MCF 10A (cell line): ENCODE data around the gene INO80C. TPM values are rescaled to one million over a fixed set of nuclear protein-coding genes. Genes with fewer than 3 reads are reported as not detected.

ENCODE experiments used
- BruUV-seq: library from RNA; stranded (reverse); fragments of 400-500 nt; replicated peaks from 2 replicates; lab custom pipeline; 2021; lab: Mats Ljungman, UMichigan
- CTCF ChIA-PET: fragments of 300-600 bp; sonication (Branson Sonifier 250); formaldehyde crosslinking; extraction: SDS; loops from one replicate; lab custom pipeline; 2021; ENCODE audit warnings: antibody characterized with exemption, inconsistent platforms; lab: Yijun Ruan, JAX
- POLR2A ChIA-PET: fragments of 300-600, 350-650 bp; sonication (Branson Sonifier 250); formaldehyde crosslinking; extraction: SDS; loops from one replicate; lab custom pipeline; 2020; ENCODE audit warnings: antibody characterized with exemption, inconsistent platforms; lab: Yijun Ruan, JAX
- DNase-seq: peaks from one replicate; pipeline ENCODE4 v3.0.0-alpha.2; 2018; ENCODE audit not compliant: unreplicated experiment
- H3K27ac Mint-ChIP-seq: one replicate; pipeline ENCODE4 v1.8.0; 2022; ENCODE audit warnings: mild to moderate bottlenecking, low read depth, mixed read lengths; ENCODE audit not compliant: unreplicated experiment
- H3K27me3 Mint-ChIP-seq: one replicate; pipeline ENCODE4 v1.8.0; 2022; ENCODE audit warnings: mixed read lengths; ENCODE audit not compliant: insufficient read depth, unreplicated experiment
- H3K36me3 Mint-ChIP-seq: one replicate; pipeline ENCODE4 v1.8.0; 2022; ENCODE audit warnings: mild to moderate bottlenecking, moderate library complexity, mixed read lengths; ENCODE audit not compliant: insufficient read depth, unreplicated experiment
- H3K4me1 Mint-ChIP-seq: one replicate; pipeline ENCODE4 v1.8.0; 2022; ENCODE audit warnings: mixed read lengths; ENCODE audit not compliant: insufficient read depth, unreplicated experiment
- H3K4me3 Mint-ChIP-seq: one replicate; pipeline ENCODE4 v1.8.0; 2022; ENCODE audit warnings: mild to moderate bottlenecking, moderate library complexity, mixed read lengths; ENCODE audit not compliant: unreplicated experiment
- H3K9me3 Mint-ChIP-seq: one replicate; pipeline ENCODE4 v1.8.0; 2022; ENCODE audit warnings: mixed read lengths; ENCODE audit not compliant: unreplicated experiment
- intact Hi-C: fragments of 100-400 bp; cut with micrococcal nuclease; formaldehyde crosslinking; loops from 2 replicates; pipeline ENCODE4 v1.14.1; 2022
- total RNA-seq: library from RNA; stranded (reverse); gene quantifications from 2 replicates; pipeline ENCODE4 v1.2.3, GENCODE V29; 2022
- TF ChIP-seq, protein P1 (sequence below): fragments of 200-600 bp; IDR thresholded peaks from one replicate; pipeline ENCODE4 v1.8.0; 2022; ENCODE audit warnings: antibody characterized with exemption, mild to moderate bottlenecking; ENCODE audit not compliant: unreplicated experiment

Gene INO80C
- total RNA-seq, 1 experiment from 2014 or later, result 32.6 TPM

DNA sequence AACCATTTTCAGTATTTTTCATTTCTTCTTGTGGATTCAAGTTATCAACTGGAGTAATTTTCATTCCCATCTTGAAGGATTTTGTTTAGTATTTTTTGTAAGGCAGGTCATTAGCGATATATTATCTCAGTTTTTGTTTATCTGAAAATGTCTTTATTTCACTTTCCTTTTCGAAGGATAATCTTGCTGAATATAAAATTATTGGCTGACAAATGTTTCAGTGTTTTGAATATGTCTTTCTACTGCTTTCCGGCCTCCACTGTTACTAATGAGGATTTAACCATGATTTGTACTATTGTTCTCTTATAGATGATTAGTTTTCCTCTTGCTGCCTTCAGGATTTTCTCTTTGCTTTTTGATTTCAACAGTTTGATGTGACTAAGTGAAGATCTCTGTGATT lies 62.4 kb downstream of the INO80C start:
- CTCF ChIA-PET, result interaction anchor here (0.7 kb wide), 1 partner anchor 558 kb away, joined by 3 read pairs; no protein-coding TSS in a partner anchor
- no peak for DNase-seq
- POLR2A ChIA-PET, result interaction anchor here (0.8 kb wide), 1 partner anchor 124 kb away, joined by 3 read pairs; no protein-coding TSS in a partner anchor
- no peaks in the 10 kb centered on the region for H3K36me3 Mint-ChIP-seq
- TF ChIP-seq, protein P1, sequence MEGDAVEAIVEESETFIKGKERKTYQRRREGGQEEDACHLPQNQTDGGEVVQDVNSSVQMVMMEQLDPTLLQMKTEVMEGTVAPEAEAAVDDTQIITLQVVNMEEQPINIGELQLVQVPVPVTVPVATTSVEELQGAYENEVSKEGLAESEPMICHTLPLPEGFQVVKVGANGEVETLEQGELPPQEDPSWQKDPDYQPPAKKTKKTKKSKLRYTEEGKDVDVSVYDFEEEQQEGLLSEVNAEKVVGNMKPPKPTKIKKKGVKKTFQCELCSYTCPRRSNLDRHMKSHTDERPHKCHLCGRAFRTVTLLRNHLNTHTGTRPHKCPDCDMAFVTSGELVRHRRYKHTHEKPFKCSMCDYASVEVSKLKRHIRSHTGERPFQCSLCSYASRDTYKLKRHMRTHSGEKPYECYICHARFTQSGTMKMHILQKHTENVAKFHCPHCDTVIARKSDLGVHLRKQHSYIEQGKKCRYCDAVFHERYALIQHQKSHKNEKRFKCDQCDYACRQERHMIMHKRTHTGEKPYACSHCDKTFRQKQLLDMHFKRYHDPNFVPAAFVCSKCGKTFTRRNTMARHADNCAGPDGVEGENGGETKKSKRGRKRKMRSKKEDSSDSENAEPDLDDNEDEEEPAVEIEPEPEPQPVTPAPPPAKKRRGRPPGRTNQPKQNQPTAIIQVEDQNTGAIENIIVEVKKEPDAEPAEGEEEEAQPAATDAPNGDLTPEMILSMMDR, result no peak
- no peaks in the 10 kb centered on the region for H3K27me3 Mint-ChIP-seq
- no peak overlapping the region for H3K4me3 Mint-ChIP-seq
- no peaks in the 10 kb centered on the region for H3K4me1 Mint-ChIP-seq
- peaks cover 14% of the 10 kb centered on the region for H3K9me3 Mint-ChIP-seq
- no peak overlapping the region for H3K27ac Mint-ChIP-seq
- intact Hi-C loops, result no loop called here
- BruUV-seq, result no TSS peak

DNA sequence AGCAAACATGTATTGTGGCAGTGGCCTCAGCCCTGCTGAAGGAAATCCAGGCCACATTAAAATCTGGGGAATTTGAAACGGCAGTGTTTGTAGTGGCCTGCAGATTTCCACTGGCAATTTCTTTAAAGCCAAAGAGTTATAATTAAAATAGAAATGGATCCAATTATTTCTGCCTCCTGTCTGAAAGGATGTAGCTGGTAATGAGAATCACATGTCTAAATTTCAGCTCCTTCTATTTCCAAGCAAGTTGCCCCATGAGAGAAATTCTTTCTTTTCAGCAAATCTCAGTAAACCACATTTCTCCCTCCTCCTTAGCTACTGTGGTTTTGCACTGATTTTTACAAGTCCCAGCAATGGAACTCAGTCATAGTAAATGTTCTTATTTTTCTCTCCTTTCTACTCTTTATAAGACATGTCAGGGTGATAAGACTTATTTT lies 65.2 kb downstream of the INO80C start:
- no peaks in the 10 kb centered on the region for H3K4me1 Mint-ChIP-seq
- ChIA-PET POLR2A (interaction anchor here (1.0 kb wide), 1 partner anchor 11 kb away, joined by 4 read pairs; no protein-coding TSS in a partner anchor), CTCF (interaction anchor here (0.9 to 1.1 kb wide), 3 partner anchors 46 to 203 kb away, joined by 3 to 5 read pairs (median 3); no protein-coding TSS in a partner anchor)
- TF ChIP-seq, protein P1, result no peak
- intact Hi-C loops, result no loop called here
- peaks cover 14% of the 10 kb centered on the region for H3K9me3 Mint-ChIP-seq
- no peak overlapping the region for H3K4me3 Mint-ChIP-seq
- no peaks in the 10 kb centered on the region for H3K36me3 Mint-ChIP-seq
- no peak for DNase-seq
- no peak overlapping the region for H3K27ac Mint-ChIP-seq
- no TSS peak for BruUV-seq
- H3K27me3 Mint-ChIP-seq, result no peaks in the 10 kb centered on the region

DNA sequence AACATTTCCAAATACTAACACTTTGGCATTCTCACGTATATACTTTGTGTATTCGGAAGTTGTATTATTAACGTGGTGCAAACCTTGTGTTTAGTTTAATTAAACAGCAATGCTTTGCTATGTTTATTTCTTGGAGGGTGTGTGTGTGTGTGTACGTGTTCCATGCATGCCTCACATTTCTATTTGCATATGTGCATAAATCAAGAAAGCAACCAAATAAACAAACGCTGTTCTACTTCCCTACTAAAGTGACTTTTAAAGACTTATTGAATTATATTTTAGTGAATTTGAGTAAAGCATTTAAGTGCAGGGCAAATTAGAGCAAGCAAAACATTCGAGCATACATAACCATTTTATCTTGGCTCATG lies 66.4 kb downstream of the INO80C start:
- Mint-ChIP-seq H3K27ac (no peak overlapping the region), H3K4me3 (no peak overlapping the region), H3K36me3 (no peaks in the 10 kb centered on the region), H3K27me3 (no peaks in the 10 kb centered on the region), H3K9me3 (peaks cover 14% of the 10 kb centered on the region), H3K4me1 (no peaks in the 10 kb centered on the region)
- intact Hi-C loops, result no loop called here
- DNase-seq, result no peak
- TF ChIP-seq, protein P1, result no peak
- ChIA-PET CTCF (interaction anchor here (0.6 to 0.7 kb wide), 2 partner anchors 325 to 511 kb away, joined by 3 to 6 read pairs; no protein-coding TSS in a partner anchor), POLR2A (no interaction called here)
- no TSS peak for BruUV-seq

DNA sequence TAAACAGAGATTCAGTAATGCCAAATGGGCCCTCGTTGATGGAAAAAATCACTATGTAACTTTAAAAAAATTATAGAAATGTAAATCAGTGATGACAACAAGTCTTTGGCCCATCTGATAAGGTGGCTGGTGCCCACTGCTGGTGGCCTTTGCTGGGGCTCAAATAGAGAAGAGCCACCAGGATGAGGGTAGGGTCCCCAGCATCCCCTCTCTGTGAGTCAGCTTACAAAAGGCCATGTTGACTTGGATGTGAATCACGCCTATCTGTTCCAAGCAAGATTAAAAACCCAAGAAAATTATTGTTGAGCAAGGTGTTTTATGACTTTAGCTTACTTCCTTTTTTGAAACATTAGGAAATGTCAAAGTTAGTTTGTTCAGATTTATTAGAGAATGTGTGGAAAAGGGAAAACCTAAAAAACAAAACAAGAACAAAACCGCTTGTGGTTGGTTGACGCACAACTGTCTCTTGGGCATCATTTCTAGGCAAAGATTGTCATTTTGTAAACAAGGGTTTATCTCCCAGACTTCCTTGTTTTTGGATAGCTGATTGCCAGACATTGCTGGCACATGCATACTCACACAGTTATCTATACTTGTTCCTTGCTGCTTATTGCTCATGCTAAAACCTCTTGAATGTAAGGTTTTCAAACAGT lies 66.9 kb downstream of the INO80C start:
- no peaks in the 10 kb centered on the region for H3K27me3 Mint-ChIP-seq
- no peaks in the 10 kb centered on the region for H3K4me1 Mint-ChIP-seq
- ChIA-PET CTCF (interaction anchor here (0.6 to 0.7 kb wide), 3 partner anchors 325 to 563 kb away, joined by 3 to 7 read pairs (median 6); no protein-coding TSS in a partner anchor), POLR2A (no interaction called here)
- DNase-seq, result no peak
- TF ChIP-seq, protein P1, result no peak
- intact Hi-C loops, result no loop called here
- H3K27ac Mint-ChIP-seq, result no peak overlapping the region
- no TSS peak for BruUV-seq
- H3K4me3 Mint-ChIP-seq, result no peak overlapping the region
- no peaks in the 10 kb centered on the region for H3K36me3 Mint-ChIP-seq
- H3K9me3 Mint-ChIP-seq, result peaks cover 11% of the 10 kb centered on the region
